ENCODE data around the gene SGCA. TPM values are rescaled to one million over a fixed set of nuclear protein-coding genes. Genes with fewer than 3 reads are reported as not detected.

The SGCA gene
- total RNA-seq, 1 experiment from 2014 or later = 0.24 TPM

GRCh38 chr17:50154604-50155003, 11.2 kb upstream of the SGCA start:
- no peak overlapping the region for H4K8ac ChIP-seq (replicated peaks; ENCODE audit: insufficient read length, low read depth, low read length)
- H3K27ac Mint-ChIP-seq = no peak overlapping the region
- no peak for DNase-seq

More at GRCh38 chr17:50154604-50155003, 11.2 kb upstream of the SGCA start:
- Histone ChIP-seq H2BK12ac (ENCODE audit: insufficient read length, low read depth, low read length) (no peak overlapping the region), H3K14ac (ENCODE audit: insufficient read depth, low read length) (no peak overlapping the region), H3K79me2 (ENCODE audit: insufficient read depth, low read length) (no peaks in the 10 kb centered on the region), H2BK15ac (ENCODE audit: low read depth, low read length) (no peak overlapping the region), H3K18ac (ENCODE audit: insufficient read length, low read depth, low read length) (no peak overlapping the region), H2AFZ (ENCODE audit: low read length) (no peak overlapping the region), H3K9me3 (ENCODE audit: control insufficient read depth, low read depth, low read length) (no peaks in the 10 kb centered on the region), H4K5ac (ENCODE audit: insufficient read length, low read depth, low read length) (no peak overlapping the region), H3K23ac (ENCODE audit: insufficient read length, low read depth, low read length) (no peak overlapping the region), H3T11ph (ENCODE audit: low read length) (no peak overlapping the region), H3K27me3 (ENCODE audit: insufficient read depth, low read length) (no peaks in the 10 kb centered on the region; the same call in 1 of the 2 replicates), H3K4ac (ENCODE audit: low read depth, low read length) (no peak overlapping the region), H3K27ac (ENCODE audit: insufficient read length, low read depth, low read length) (no peak overlapping the region), H3K56ac (ENCODE audit: insufficient read length, low read depth, low read length) (no peak overlapping the region), H2BK120ac (ENCODE audit: low read depth, low read length, poor library complexity, severe bottlenecking) (no peak overlapping the region), H3K9ac (ENCODE audit: extremely low read depth, insufficient read length, low read length) (no peak overlapping the region), H2AK5ac (ENCODE audit: insufficient read length, low read length) (no peak overlapping the region), H2BK20ac (ENCODE audit: low read depth, low read length, poor library complexity, severe bottlenecking) (no peak overlapping the region), H3K4me1 (ENCODE audit: insufficient read depth, low read length) (peaks cover 4% of the 10 kb centered on the region; the same call in 1 of the 2 replicates), H2BK5ac (ENCODE audit: insufficient read length, low read length) (no peak overlapping the region), H3K23me2 (ENCODE audit: insufficient read length, low read depth, low read length, poor library complexity, severe bottlenecking) (peaks cover 14% of the 10 kb centered on the region), H3K4me2 (ENCODE audit: insufficient read depth, insufficient read length, low read length) (no peak overlapping the region), H4K20me1 (ENCODE audit: control insufficient read depth, insufficient read depth, insufficient read length) (peaks cover 3% of the 10 kb centered on the region), H3K79me1 (ENCODE audit: insufficient read depth, low read depth, low read length, poor library complexity, severe bottlenecking) (no peaks in the 10 kb centered on the region), H4K91ac (ENCODE audit: insufficient read length, low read depth, low read length) (no peak overlapping the region)
- Mint-ChIP-seq H3K27me3 (ENCODE audit: low read depth) (peaks cover 6% of the 10 kb centered on the region), H3K36me3 (ENCODE audit: insufficient read depth in 1 of 3, low read depth in 3 of 3) (no peaks in the 10 kb centered on the region), H3K4me1 (peaks cover 16 to 20% of the 10 kb centered on the region in 2 experiments), H3K9me3 (no peaks in the 10 kb centered on the region), H3K4me3 (no peak overlapping the region)
- TF ChIP-seq CTCF (conservative IDR thresholded peaks at IDR 0.05) = no peak
- no CpG with 5 or more reads among the region's 1 CpG for WGBS (ENCODE audit: extremely low coverage, insufficient read length, low lambda C conversion rate)

All from H9 (cell line).